EL (cell line): ENCODE data around the gene IGSF23.
A peak's percentile ranks its signal among the peaks of the same experiment; 100 is the strongest.

Source experiments
- DNase-seq: peaks from one replicate; pipeline ENCODE4 v3.0.0-alpha.2; 2016

Gene IGSF23, protein sequence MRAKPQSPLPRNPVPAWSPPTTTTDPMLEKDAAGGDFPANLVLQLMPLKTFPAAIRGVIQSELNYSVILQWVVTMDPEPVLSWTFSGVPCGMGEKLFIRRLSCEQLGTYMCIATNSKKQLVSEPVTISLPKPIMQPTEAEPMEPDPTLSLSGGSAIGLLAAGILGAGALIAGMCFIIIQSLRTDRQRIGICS

DNA sequence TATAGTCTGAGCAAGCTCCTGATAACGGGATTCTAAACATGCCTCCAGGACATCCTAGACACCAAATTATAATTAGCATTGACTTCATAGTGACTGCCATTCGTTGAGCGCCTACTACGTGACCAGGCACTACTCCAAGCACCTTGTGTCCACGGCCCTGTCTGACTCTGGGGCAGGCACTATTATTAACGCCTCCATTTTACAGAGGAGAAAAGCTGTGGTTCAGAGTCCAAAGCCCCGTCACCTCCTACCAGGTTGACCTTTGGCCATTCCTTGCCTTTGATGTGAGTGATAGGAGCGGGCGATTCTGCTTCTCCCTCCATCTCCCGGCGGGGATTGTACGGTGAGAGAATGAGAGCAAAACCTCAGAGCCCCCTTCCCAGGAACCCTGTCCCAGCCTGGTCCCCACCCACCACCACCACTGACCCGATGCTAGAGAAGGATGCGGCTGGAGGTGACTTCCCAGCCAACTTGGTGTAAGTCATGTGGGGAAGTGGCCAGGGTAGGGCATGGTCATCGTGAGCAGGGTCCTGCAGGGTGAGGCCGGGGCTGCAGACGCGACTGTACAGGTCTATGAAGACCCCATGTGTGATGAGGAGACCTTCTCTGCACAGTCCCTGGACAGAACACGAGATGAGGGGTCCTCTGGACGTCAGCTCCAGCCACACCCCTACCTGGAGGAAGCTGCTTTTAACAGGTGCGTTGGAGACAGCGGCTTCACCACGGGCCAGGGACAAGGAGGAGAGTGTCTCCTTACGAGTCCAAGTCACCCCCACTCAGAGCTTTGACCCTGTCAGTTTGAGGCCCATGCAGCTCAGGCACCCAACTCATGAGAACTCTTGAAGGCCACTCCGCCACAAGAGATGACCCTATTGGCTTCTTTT is at the start of gene IGSF23:
IGSF23 (plus strand) TSS at position 269 of the 884 bp plus-strand sequence; CDS start at position 352, 83 bp downstream.
- no peak for DNase-seq

DNA sequence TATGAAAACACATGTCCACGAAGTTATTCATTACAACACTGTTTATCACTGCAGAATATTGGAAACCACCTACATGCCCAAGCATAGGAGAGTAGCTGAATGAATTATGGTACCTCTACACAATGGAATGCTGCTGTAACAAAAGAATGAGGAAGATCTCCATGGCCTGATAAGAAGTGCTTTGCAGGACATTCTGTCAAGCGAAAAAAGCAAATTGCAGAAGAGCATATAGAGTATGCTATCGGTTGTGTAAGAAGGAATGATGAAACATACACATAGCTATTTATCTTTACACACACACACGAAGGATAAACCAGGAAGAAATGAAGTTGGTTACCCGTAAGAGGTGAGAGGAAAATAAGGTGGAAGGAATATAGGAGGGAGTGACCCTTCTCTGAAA is 46.4 kb upstream of the IGSF23 start:
- no peak for DNase-seq

DNA sequence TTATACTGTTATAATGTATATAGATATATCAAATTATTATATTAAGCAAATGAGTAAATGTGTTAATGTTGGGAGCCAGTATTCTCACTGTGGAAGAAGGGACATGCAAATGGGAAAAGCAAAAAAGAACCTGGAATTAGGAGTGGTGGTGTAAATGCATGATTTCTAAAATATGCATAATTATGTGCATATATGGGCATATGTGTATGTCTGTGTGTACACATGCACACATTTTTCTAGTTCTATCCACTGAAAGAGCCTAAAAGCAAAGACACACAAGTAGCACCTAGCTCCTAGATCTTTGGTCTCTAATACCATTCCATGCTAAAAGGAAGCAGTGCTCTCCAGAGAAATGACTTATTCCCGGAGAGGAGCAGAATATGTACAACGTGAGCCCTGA is 45.6 kb upstream of the IGSF23 start:
- DNase-seq = no peak

DNA sequence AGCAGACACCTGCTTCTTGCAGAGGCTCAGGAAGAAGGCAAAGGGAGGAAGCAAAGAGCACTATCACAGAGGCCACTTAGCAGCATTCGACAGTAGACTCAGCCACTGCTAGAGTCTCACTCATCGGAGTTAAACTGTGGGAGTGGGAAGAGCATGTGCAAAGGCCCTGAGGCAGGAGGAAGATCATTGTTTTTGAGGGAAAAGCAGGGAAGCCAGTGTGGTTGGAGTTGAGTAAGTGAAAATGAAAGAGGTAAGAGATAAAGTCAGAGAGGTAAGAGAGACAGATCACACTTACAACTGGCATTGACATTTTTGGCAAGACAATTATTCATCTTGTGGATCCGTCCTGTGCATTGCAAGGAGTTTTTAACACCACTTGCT is 42.8 kb upstream of the IGSF23 start:
- no peak for DNase-seq

DNA sequence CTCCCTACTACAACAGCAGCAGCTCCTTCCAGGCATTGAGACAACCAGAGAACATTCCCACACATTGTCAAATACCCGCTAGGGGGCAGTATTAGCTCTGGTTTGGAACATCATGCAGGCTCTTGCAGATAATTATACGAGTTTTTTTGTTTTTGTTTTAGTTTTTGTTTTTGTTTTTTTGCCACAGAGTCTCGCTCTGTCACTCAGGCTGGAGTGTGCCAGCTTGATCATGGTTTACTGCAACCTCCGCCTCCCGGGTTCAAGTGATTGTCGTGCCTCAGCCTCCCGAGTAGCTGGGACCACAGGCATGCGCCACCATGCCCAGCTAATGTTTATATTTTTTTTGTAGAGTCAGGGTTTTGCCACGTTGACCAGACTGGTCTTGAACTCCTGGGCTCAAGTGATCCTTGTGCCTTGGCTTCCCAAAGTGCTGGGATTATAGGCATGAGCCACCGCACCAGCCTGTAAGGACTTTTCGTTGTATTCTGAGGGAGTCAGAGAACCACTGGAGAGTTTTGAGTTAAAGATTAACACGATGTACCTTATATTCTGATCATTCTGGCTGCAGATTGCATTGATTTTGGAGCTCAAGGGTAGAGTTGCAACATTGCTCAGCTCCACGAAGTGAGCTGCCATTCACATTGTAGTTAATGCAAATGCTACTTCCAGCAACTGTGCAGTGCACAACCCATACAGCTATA is 42.2 kb upstream of the IGSF23 start:
- DNase-seq = peak; percentile 79

DNA sequence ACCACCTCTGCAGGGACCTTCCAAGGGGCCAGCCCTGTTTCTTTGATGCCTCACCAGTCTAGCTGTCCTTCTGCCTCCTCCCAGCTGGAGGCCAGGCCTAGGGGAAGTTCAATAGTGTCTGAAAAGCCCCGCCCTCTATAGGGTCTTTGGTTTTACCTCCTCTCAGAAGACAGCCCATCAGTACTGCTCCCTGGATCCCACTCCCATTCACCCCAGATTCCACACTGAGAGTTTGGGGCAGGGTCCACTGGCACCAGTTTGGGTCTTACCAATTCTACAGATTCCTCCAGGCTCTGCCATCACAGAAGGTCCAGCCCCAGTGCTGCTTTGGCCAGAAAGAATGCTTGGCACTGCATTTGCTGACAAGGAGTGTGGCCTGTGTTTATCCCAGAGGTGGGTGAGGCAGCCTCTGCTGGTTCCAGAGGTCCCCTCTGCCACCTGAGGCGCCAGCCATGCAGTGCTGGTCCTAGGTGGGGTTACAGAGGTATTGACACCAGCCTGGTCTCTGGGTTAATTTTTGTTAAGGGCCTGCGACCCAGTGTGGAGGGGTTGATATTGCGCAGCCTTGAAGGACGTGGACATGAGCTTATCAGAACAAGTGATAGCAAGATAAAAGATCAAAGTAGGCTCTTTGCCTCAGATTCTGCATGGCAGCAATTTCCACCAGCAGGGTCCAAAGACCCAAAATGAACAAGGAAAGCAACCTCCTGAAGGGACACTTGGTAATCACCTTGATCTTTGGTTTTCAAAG is 41.4 kb upstream of the IGSF23 start:
- no peak for DNase-seq

DNA sequence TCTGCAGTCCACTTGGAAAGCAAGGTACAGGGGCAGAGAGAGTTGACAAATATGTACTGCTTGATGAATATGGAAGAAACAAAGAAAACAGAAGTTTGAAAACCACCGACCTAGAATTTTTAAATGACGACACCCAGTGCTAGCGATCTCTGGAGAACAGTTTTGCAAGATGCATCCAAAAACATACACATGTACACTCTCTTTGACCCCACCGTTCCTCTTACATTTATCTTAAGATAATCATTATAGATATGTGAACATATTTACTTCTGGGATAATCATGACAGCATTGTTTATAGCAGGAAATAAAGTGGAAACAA is 40.8 kb upstream of the IGSF23 start:
- DNase-seq = no peak

DNA sequence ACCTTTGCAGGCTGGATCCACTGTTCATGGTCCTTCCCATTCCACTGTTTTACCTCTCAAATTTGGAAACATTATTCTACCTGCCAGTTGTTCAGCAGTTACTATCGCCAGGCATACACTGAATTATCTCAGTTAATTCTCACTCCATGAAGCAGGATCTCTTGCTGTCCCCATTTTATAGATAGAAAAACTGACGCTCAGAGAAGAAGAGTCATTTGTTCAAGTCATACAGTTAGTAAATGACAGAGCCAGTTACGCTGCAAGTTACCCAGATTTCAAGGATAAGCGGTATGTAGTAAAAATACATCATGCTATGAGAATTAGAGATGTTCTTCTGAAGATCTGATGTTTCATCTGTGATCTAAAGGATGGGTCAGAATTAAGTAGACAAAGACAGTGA is 40.2 kb upstream of the IGSF23 start:
- no peak for DNase-seq

DNA sequence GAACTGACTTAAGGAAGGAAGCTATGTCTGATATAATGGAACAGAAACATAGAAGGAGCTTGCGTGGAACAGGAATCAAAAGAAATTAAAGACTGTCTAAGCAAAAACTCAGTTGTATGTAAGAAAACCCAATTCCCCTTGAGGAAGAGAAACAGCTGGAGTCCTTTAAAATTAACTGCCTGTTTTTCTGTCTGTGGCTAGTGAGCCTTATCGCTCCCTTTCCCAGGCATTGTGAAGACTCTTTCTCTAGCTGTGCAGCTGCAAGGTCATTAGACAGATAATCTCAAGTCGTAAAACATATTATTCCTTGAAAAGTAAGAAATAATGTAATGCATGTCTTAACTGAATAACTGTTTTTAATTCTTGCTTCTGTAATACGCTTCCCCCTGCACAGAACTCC is 39.7 kb upstream of the IGSF23 start:
- DNase-seq = no peak

DNA sequence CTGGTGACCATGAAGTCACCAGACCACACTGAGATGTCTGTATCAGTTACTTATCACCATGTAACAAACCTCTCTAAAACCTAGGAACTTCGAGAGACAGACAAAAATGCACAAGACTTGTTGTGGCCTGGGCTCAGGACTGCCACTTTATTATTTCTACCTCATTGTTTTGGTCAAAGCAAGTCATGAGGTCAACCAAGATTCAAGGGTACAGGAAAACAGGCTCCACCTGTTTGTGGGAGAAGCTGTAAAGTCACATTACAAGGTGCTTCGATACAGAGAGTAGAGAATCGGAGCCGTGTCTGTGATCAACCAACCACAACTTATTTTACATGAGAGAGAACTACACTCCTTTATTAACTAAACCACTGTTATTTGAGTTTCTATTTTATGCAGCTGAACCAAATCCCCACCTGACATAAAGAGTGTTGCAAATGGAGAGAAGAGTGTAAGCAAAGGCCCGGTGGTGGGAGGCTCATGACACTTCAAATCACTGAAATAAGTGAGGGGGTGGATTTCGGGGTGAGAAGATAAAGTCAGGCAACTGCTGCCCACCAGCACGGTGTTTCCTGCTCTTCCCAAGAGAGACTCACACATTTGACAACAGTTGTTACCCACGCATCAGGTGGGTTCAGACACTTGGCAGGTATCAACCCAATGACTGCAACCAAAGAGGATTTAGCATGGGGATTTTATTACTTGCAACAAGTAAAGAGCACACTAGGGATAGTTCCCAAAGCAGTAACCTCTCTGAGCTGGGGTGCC is 39.0 kb upstream of the IGSF23 start:
- no peak for DNase-seq

DNA sequence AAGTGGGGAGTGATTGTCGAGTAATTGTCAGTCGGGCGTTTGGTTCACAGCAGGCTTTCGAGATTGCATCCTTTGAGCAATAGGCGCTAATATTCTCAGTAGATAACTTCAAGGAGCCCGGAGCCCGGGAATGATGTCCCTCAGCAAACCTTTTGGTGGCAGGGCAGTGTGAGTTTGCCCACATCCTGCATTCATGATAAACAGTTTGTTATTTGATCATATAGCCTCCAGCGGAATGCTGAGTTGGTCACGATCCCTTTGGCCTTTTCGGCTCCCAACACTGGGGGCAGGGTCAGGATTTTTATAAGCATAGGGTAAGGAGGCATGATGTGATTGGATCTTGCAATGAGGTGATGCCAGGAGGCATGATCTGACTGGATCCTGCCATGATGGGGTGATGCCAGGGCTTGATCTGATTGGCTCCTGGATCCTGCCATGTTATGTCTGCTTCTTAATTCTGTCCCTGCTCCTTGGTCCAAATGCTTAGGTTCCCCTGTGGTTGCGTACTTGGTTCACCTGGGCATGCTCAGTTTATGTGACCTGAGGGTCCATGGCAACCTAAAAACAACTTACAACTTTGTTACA is 38.2 kb upstream of the IGSF23 start:
- peak; percentile 23 for DNase-seq

DNA sequence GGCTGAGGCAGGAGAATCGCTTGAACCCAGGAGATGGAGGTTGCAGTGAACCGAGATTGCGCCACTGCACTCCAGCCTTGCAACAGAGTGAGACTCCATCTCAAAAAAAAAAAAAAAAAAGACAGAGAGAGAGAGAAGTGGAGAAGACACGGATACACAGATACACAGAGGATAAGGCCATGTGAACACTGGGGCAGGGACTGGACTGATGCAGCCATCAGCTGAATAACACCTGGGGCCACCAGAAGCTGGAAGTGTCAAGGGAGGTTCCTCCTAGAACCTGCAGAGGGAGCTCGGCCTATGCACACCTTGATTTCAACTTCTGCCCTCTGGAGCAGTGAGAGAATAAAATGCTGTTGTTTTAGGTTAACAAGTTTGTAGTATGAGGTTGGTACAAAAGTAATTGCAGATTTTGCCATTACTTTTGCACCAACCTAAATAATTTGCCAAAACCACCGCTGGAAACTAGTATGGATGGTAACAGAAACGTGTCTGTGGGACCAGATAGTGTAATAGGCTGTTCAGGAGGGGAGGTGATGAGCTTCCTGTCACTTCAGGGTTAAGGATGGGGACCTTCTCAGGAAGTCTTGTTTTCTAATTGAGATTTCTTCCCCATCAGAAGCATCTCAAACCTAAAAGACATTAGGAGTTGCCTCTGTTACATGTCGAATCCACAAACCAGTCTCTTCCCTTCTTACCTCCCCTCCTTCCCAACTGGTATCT is 36.4 kb upstream of the IGSF23 start:
- peak; percentile 47 for DNase-seq

DNA sequence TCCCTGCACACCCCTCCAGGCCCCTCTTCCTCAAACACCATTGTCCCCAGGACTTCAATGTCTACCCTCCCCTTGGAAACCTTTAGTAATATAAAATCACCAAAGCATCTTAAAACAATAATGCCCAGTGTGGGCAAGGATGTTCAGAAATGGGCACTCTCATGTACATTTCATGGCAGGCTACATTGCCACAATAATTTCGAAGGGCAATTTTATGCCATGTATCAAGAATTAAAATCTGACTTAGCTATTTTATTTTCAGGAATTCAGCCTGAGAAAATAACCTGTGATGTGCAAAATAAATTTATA is 35.8 kb upstream of the IGSF23 start:
- DNase-seq = no peak

DNA sequence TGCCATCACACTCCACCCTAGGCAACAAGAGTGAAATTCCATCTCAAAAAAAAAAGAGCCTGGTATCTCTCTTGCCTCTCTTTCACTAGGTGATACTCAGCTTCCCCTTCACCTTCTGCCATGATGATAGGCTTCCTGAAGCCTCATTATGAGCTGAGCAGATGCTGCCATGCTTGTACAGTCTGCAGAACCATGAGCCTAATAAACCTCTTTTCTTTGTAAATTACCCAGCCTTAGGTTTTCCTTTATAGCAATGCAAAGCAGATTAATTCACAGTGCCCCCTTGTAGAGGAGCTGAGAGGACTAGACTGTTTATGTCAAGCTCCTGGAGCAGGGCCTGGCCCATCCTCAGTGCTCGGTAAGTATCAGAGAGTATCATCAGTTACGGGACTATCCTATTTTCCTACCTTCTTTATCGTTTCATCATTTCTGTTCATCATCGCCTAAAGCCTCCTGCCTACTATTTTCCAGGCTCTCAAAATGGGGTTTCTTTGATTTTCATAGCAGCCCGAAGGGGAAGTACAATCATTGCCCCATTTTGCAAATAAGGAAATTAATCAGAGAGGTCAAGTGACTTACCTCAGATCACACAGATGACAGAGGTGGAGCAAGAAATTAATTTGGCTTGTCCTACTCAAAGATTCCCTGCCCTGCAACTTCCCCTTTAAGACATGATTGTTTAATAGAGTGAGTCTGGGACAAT is 33.5 kb upstream of the IGSF23 start:
- DNase-seq = no peak

DNA sequence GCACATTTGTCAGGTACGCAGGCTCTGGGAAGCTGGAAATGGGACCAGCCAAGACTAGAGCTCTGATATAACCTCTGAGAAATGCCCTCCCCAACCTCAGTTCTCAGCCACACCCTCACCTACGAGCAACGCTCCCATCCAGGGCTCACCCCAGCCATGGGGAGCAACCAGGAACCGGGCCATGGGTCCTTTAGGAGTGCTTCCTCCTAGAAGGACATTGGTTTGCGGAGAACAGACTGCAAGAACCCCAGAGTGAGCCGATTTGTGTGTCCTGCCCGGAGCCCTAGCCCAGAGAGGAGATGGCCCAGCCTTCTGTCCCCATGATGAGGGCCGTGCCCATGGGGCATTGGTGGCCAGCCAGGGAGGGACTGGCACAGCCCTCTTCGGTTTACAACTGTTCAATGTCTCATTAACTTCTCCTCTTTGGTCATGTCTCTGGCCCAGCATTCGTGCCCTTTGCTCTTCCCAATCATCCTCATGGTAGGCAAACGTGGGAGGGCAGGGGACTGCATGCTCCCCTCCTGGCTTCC is 32.9 kb upstream of the IGSF23 start:
- DNase-seq = no peak

DNA sequence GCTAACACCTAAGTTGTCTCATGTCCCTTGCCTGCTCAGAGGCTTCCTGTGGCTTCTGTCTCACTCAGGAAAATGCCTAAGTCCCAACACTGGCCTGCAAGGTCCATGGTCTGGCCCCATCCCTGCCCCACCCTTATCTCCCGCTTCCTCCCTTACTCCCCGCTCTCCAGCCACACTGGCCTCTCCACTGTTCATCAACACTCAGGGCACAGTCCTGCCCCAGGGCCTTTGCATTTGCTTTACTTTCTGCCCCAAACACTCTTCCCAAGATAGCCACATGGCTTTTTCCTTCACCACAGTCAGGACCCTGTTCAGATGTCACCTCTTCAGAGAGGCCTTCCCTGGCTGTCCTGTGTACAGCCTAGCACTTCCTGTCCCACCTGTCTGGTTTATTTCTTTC is 32.1 kb upstream of the IGSF23 start:
- DNase-seq = no peak

DNA sequence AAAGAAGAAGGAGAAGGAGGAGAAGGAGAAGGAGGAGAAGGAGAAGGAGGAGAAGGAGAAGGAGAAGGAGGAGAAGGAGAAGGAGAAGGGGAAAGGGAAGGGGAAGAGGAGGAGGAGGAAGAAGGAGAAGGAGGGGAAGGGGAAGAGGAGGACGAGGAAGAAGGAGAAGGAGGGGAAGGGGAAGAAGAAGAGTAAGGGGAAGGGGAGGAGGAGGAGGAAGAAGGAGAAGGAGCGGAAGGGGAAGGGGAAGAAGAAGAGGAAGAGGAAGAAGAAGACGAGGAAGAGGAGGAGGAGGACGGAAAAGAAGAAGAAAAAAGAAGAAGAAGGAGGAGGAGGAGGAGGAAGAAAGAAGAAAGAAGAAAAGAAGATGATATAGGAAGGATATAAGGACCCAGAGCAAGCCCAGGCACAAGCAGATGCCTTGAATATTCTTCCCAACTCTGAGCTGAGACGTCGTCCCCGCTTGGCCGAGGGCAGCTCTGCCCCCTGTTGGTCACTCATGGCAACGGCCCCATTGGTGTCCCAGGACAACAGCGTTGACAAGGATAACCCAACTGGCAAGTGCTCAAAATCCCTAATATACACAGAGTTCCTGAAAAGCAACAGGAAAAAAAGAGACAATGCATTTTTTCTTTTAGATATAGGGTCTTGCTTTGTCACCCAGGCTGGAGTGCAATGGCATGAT is 30.6 kb upstream of the IGSF23 start:
- DNase-seq = peak; percentile 43

DNA sequence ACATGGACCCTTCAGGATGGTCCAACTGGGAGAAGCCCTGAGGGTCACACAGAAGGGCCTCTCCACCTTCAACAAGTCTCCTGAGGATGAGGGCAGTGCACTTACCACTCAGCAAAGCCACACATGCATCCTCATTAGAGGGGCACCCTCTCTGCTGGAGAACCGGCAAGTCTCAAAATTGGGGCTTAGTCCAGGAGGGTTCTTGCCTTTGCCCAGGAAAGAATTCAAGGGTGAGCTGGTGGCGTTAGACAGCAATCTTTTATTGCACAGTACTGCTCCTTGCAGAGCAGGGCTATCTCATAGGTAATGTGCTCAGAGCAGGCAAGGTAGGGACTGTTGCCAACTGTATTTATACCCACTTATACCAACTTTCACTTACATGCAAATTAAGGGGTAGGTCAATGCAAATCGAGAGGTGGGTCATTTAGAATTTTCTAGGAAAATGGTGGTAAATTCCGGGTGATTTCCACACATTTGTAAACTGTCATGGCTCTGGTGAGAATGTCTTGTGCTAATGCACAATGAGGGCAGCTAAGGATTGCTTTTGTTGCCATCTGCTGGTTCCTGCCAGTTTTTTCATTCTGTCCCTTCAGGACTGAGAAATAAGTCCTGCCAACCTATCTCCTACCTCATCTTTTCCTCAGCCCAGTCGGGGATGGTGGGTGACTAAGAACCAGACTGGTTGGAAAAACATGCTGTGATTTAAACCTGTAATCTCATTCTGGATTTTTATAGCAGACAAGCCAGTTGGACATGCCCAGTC is 27.8 kb upstream of the IGSF23 start:
- peak; percentile 60 for DNase-seq
